ENCODE data around the gene RCSD1.

The RCSD1 gene

DNA sequence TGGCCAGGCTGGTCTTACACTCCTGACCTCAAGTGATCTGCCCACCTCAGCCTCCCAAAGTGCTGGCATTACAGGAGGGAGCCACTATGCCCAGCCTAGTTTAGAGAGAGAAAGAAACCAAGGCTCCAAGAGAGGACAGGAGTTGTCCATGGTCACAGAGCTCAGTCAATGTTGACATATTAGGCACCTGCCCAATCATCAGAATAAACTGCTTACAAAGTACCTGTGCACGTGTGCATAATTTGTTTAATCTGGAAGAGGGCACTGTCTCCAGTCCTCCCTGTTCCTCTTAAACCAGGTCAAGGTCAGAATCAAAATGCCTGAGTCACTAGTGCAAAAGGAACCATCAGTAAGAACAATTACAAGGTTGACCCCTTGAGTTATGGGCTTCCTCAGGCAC is 71.5 kb downstream of the RCSD1 start:
- H3K4me3 ChIP-seq (ENCODE audit: low read length) = no peak overlapping the region
- H3K36me3 ChIP-seq (ENCODE audit: control insufficient read depth, low read depth, low read length) = no peaks in the 10 kb centered on the region
- no peaks in the 10 kb centered on the region for H3K27me3 ChIP-seq (ENCODE audit: control insufficient read depth, insufficient read depth, low read length)
- no peak overlapping the region for H3K9ac ChIP-seq (ENCODE audit: low read length)
- no peak overlapping the region for H3K27ac ChIP-seq (ENCODE audit: low read length)
- peaks cover 21% of the 10 kb centered on the region for H3K4me1 ChIP-seq (ENCODE audit: control insufficient read depth, low read depth, low read length)
- H3K9me3 ChIP-seq (ENCODE audit: control insufficient read depth, low read depth, low read length) = no peaks in the 10 kb centered on the region

DNA sequence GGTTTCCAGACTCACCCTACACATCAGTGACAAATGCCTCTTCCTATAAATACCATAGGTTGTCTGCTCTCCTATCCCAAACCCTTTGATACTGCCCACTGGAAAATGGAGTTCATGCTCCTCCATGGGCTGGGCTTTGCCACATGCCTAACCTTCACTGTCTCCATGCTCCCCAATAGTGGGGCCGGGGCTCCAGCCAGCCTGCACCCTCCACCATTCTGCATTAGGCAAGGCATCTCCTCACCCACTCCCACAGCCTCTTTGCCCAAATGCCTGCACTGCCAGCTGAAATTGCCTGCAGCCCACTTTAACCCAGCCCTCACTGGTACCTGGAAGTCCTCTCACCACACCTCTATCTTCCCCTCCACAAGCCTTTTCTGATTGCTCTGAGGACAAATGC is 73.5 kb downstream of the RCSD1 start:
- Histone ChIP-seq H3K27me3 (ENCODE audit: control insufficient read depth, insufficient read depth, low read length) (no peaks in the 10 kb centered on the region), H3K27ac (ENCODE audit: low read length) (no peak overlapping the region), H3K4me3 (ENCODE audit: low read length) (no peak overlapping the region), H3K4me1 (ENCODE audit: control insufficient read depth, low read depth, low read length) (peaks cover 30% of the 10 kb centered on the region), H3K9me3 (ENCODE audit: control insufficient read depth, low read depth, low read length) (no peaks in the 10 kb centered on the region), H3K9ac (ENCODE audit: low read length) (no peak overlapping the region), H3K36me3 (ENCODE audit: control insufficient read depth, low read depth, low read length) (no peaks in the 10 kb centered on the region)

DNA sequence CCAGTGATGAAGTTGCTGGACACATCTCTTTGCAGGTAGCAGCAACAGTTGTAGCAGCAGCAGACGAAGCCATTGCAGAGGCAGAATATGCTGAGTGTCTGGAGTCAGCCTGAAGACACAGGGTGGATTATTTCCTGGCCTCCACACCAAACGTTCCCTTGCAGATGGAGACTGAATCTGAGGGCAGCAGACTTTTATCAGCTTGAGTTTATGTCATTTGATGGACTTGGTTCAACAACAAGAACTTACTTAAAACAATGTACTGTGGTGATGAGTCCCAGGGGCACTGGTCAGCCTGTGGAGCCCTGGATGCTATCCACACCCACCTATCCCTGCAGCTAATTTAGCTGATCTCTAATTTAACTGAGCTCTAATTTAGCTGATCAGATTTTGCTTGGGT is 74.7 kb downstream of the RCSD1 start:
- no peaks in the 10 kb centered on the region for H3K36me3 ChIP-seq (ENCODE audit: control insufficient read depth, low read depth, low read length)
- peak overlapping the region; percentile 36 for H3K4me3 ChIP-seq (ENCODE audit: low read length)
- H3K27ac ChIP-seq (ENCODE audit: low read length) = no peak overlapping the region
- H3K4me1 ChIP-seq (ENCODE audit: control insufficient read depth, low read depth, low read length) = peaks cover 35% of the 10 kb centered on the region
- no peak overlapping the region for H3K9ac ChIP-seq (ENCODE audit: low read length)
- H3K9me3 ChIP-seq (ENCODE audit: control insufficient read depth, low read depth, low read length) = no peaks in the 10 kb centered on the region
- no peaks in the 10 kb centered on the region for H3K27me3 ChIP-seq (ENCODE audit: control insufficient read depth, insufficient read depth, low read length)

- Histone ChIP-seq H3K4me1 (ENCODE audit: control insufficient read depth, low read depth, low read length) (peaks cover 35% of the 10 kb centered on the region), H3K9ac (ENCODE audit: low read length) (no peak overlapping the region), H3K27me3 (ENCODE audit: control insufficient read depth, insufficient read depth, low read length) (no peaks in the 10 kb centered on the region), H3K9me3 (ENCODE audit: control insufficient read depth, low read depth, low read length) (no peaks in the 10 kb centered on the region), H3K27ac (ENCODE audit: low read length) (peak overlapping the region; percentile 18), H3K4me3 (ENCODE audit: low read length) (peak overlapping the region; percentile 36), H3K36me3 (ENCODE audit: control insufficient read depth, low read depth, low read length) (no peaks in the 10 kb centered on the region)
These were observed 75.2 kb downstream of the RCSD1 start for GRCh38 chr1:167705250-167705649.

DNA sequence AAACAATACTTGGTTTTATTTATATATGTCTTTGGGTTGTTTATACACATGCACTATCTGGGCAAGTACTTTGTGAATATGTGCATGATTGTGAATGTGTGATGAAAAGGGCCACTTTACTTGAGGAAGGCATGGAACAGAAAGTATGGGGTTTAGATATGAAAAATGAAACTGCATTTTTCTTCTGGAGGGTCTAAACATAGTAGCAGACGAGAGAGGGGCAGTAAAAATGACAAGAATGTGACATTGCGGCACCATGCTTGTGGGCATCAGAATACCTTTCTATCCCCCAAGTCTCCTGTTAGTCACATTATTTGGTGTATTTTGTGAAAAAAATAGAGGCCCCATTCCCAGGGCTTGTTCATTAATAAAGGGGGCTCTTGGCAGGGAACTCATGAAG is 76.3 kb downstream of the RCSD1 start:
- Histone ChIP-seq H3K4me3 (ENCODE audit: low read length) (no peak overlapping the region), H3K36me3 (ENCODE audit: control insufficient read depth, low read depth, low read length) (no peaks in the 10 kb centered on the region), H3K4me1 (ENCODE audit: control insufficient read depth, low read depth, low read length) (peaks cover 35% of the 10 kb centered on the region), H3K27me3 (ENCODE audit: control insufficient read depth, insufficient read depth, low read length) (no peaks in the 10 kb centered on the region), H3K27ac (ENCODE audit: low read length) (no peak overlapping the region), H3K9me3 (ENCODE audit: control insufficient read depth, low read depth, low read length) (no peaks in the 10 kb centered on the region), H3K9ac (ENCODE audit: low read length) (no peak overlapping the region)

DNA sequence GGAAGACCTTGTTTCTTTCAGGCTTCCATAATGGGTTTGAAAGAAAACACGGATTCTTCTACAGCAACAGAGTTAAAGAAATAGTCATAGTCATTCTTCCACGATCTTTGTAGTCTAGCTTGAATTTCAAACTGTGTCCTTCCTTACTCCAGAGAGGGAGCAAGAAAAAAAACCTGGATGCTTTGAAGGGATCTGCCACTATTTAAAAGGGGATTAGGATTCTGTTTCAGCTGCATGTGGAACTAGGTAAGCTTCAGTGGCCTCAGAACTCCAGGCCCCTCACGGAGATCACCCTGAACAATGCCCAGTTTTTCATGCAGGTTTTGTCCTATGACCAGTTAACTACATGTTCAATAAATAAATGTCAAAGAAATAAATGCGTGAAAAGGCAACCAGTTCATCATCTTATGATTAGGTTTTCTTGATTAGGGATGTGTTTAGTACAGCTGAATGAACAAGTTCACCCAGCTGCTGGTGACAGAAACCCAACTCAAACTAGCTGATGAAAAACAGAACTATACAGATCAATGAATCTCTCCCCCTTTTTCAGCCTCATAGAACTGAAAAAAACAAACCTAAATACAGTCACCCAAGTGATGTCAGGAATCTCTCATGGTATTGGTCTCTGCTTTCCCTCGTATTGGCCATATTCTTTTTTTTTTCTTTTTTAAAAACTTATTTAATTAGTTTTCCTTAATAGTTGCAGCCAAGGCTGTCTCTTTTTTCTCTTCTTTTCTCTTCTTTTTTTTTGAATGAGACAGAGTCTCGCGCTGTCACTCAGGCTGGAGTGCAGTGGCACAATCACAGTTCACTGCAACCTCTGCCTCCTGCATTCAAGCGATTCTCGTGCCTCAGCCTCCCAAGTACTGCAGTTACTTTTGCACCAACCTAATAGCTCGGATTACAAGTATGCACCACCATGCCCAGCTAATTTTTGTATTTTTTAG is 77.2 kb downstream of the RCSD1 start:
- Histone ChIP-seq H3K27me3 (ENCODE audit: control insufficient read depth, insufficient read depth, low read length) (peaks cover 4% of the 10 kb centered on the region), H3K9me3 (ENCODE audit: control insufficient read depth, low read depth, low read length) (no peaks in the 10 kb centered on the region), H3K9ac (ENCODE audit: low read length) (no peak overlapping the region), H3K4me3 (ENCODE audit: low read length) (no peak overlapping the region), H3K4me1 (ENCODE audit: control insufficient read depth, low read depth, low read length) (peaks cover 35% of the 10 kb centered on the region), H3K27ac (ENCODE audit: low read length) (no peak overlapping the region), H3K36me3 (ENCODE audit: control insufficient read depth, low read depth, low read length) (no peaks in the 10 kb centered on the region)

DNA sequence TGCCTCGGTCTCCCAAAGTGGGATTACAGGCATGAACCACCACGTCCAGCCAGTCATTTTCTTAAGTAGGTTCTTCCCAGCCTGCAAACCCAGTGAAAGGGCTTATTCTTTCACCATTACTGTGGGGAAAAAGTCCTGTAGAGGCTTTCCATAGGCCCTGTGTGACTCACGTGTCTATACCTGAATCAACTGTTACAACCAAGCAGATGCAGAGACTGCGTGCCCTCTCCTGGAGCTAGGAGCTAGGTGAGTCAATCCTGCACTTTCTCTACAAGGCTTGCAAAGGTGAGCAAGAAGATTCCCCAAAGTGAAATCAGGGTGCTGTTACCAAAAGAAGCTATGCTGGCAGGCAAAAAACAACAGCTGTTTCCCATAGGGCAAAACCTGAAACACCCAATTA is 77.9 kb downstream of the RCSD1 start:
- no peak overlapping the region for H3K9ac ChIP-seq (ENCODE audit: low read length)
- H3K4me1 ChIP-seq (ENCODE audit: control insufficient read depth, low read depth, low read length) = peaks cover 35% of the 10 kb centered on the region
- no peaks in the 10 kb centered on the region for H3K9me3 ChIP-seq (ENCODE audit: control insufficient read depth, low read depth, low read length)
- no peak overlapping the region for H3K27ac ChIP-seq (ENCODE audit: low read length)
- no peaks in the 10 kb centered on the region for H3K36me3 ChIP-seq (ENCODE audit: control insufficient read depth, low read depth, low read length)
- no peak overlapping the region for H3K4me3 ChIP-seq (ENCODE audit: low read length)
- peaks cover 12% of the 10 kb centered on the region for H3K27me3 ChIP-seq (ENCODE audit: control insufficient read depth, insufficient read depth, low read length)

- H3K9me3 ChIP-seq (ENCODE audit: control insufficient read depth, low read depth, low read length) = no peaks in the 10 kb centered on the region
- peaks cover 38% of the 10 kb centered on the region for H3K4me1 ChIP-seq (ENCODE audit: control insufficient read depth, low read depth, low read length)
- H3K36me3 ChIP-seq (ENCODE audit: control insufficient read depth, low read depth, low read length) = no peaks in the 10 kb centered on the region
- H3K27ac ChIP-seq (ENCODE audit: low read length) = no peak overlapping the region
- no peak overlapping the region for H3K9ac ChIP-seq (ENCODE audit: low read length)
- H3K4me3 ChIP-seq (ENCODE audit: low read length) = no peak overlapping the region
- peaks cover 21% of the 10 kb centered on the region for H3K27me3 ChIP-seq (ENCODE audit: control insufficient read depth, insufficient read depth, low read length)
These were observed 78.9 kb downstream of the RCSD1 start for GRCh38 chr1:167708940-167709389.

DNA sequence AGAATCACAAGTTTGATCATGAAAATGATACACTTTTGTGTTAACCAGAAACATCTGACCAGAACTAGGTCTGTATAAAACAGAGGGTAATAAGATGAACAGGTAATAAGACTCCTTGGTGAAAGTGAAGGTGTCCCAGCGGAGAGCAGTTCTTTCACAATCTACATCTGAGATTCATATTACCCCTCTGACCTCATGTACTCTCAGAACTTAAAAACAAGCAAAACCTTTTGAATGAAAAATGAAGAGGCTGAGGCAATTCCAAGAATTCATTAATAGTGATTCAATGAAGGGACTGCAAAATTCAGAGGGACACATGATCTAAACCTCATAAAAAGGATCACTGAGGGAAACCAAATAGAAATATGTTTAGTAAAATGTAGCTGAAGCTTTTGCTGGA is 80.8 kb downstream of the RCSD1 start:
- Histone ChIP-seq H3K4me3 (ENCODE audit: low read length) (no peak overlapping the region), H3K4me1 (ENCODE audit: control insufficient read depth, low read depth, low read length) (peaks cover 24% of the 10 kb centered on the region), H3K36me3 (ENCODE audit: control insufficient read depth, low read depth, low read length) (no peaks in the 10 kb centered on the region), H3K27ac (ENCODE audit: low read length) (no peak overlapping the region), H3K27me3 (ENCODE audit: control insufficient read depth, insufficient read depth, low read length) (peaks cover 21% of the 10 kb centered on the region), H3K9me3 (ENCODE audit: control insufficient read depth, low read depth, low read length) (no peaks in the 10 kb centered on the region), H3K9ac (ENCODE audit: low read length) (no peak overlapping the region)

- H3K36me3 ChIP-seq (ENCODE audit: control insufficient read depth, low read depth, low read length) = no peaks in the 10 kb centered on the region
- H3K27me3 ChIP-seq (ENCODE audit: control insufficient read depth, insufficient read depth, low read length) = peaks cover 21% of the 10 kb centered on the region
- H3K27ac ChIP-seq (ENCODE audit: low read length) = no peak overlapping the region
- peaks cover 14% of the 10 kb centered on the region for H3K4me1 ChIP-seq (ENCODE audit: control insufficient read depth, low read depth, low read length)
- H3K4me3 ChIP-seq (ENCODE audit: low read length) = no peak overlapping the region
- H3K9me3 ChIP-seq (ENCODE audit: control insufficient read depth, low read depth, low read length) = no peaks in the 10 kb centered on the region
- no peak overlapping the region for H3K9ac ChIP-seq (ENCODE audit: low read length)
These were observed 81.8 kb downstream of the RCSD1 start for GRCh38 chr1:167711797-167712196.

GRCh38 chr1:167713330-167714081 is 83.5 kb downstream of the RCSD1 start:
- Histone ChIP-seq H3K4me3 (ENCODE audit: low read length) (peak overlapping the region; percentile 86), H3K36me3 (ENCODE audit: control insufficient read depth, low read depth, low read length) (no peaks in the 10 kb centered on the region), H3K9me3 (ENCODE audit: control insufficient read depth, low read depth, low read length) (no peaks in the 10 kb centered on the region), H3K27ac (ENCODE audit: low read length) (no peak overlapping the region), H3K27me3 (ENCODE audit: control insufficient read depth, insufficient read depth, low read length) (peaks cover 21% of the 10 kb centered on the region), H3K4me1 (ENCODE audit: control insufficient read depth, low read depth, low read length) (peaks cover 8% of the 10 kb centered on the region), H3K9ac (ENCODE audit: low read length) (peak overlapping the region; percentile 72)

Measured in iPS-18a (cell line).